OCI-LY3 (cell line): ENCODE results near the gene ITGA11.

ENCODE experiments used
- H2AFZ ChIP-seq: fragments of 200-600, 300-600 bp; shearing (Covaris generic); 2 replicates; pipeline ENCODE4 v1.6.0; 2014; ENCODE audit warnings: antibody characterized with exemption, low read depth, low read length
- H3K27ac ChIP-seq: fragments of 200-600, 300-600 bp; sonication (generic); 2 replicates; pipeline ENCODE4 v1.5.1; 2014; ENCODE audit warnings: mild to moderate bottlenecking, low read length, moderate library complexity, mixed read lengths
- H3K27me3 ChIP-seq: fragments of 200-600, 300-600 bp; sonication (generic); 2 replicates; pipeline ENCODE4 v1.6.1; 2014; ENCODE audit warnings: low read depth, low read length, mixed read lengths
- H3K36me3 ChIP-seq: fragments of 200-600, 300-600 bp; sonication (generic); replicated peaks from 2 replicates; pipeline ENCODE3; 2014; ENCODE audit warnings: low read depth, low read length, mixed read lengths
- H3K4me1 ChIP-seq: fragments of 300-600, 200-600 bp; sonication (generic); 2 replicates; pipeline ENCODE4 v1.6.1; 2014; ENCODE audit warnings: low read length, mixed read lengths
- H3K4me2 ChIP-seq: fragments of 200-600, 300-600 bp; sonication (generic); 2 replicates; pipeline ENCODE4 v1.6.1; 2014; ENCODE audit warnings: low read length, mixed read lengths
- H3K4me3 ChIP-seq: fragments of 300-600, 200-600 bp; sonication (generic); 2 replicates; pipeline ENCODE4 v1.5.1; 2014; ENCODE audit warnings: antibody characterized with exemption, mild to moderate bottlenecking, low read length, moderate library complexity
- H3K79me2 ChIP-seq: fragments of 300-600, 200-600 bp; shearing (Covaris generic); 2 replicates; pipeline ENCODE4 v1.6.1; 2014; ENCODE audit warnings: mild to moderate bottlenecking, low read length, mixed read lengths
- H3K9ac ChIP-seq: fragments of 300-600, 200-600 bp; shearing (Covaris generic); 2 replicates; pipeline ENCODE4 v1.6.0; 2014; ENCODE audit warnings: mild to moderate bottlenecking, low read length, moderate library complexity
- H3K9me3 ChIP-seq: fragments of 200-600, 300-600 bp; shearing (Covaris generic); 2 replicates; pipeline ENCODE4 v1.6.1; 2014; ENCODE audit warnings: low read length, mixed read lengths; ENCODE audit not compliant: insufficient read depth
- H4K20me1 ChIP-seq: fragments of 200-600, 300-600 bp; sonication (generic); 2 replicates; pipeline ENCODE4 v1.6.1; 2016; ENCODE audit warnings: low read length, mixed read lengths; ENCODE audit not compliant: insufficient read depth
- CTCF ChIP-seq: fragments of 200-600, 300-600 bp; sonication (generic); IDR thresholded peaks from 2 replicates; pipeline ENCODE4 v1.5.1; 2014; ENCODE audit warnings: antibody characterized with exemption, low read length, low read depth
- EZH2phosphoT487 ChIP-seq: fragments of 200-600 bp; shearing (Covaris generic); IDR thresholded peaks from 2 replicates; pipeline ENCODE4 v1.6.1; 2018; ENCODE audit warnings: antibody characterized with exemption, mixed run types, low read depth

Gene ITGA11

GRCh38 chr15:68404056-68404798 lies 27.7 kb downstream of the ITGA11 start:
- no peaks in the 10 kb centered on the region for H3K27me3 ChIP-seq
- H3K36me3 ChIP-seq, result no peaks in the 10 kb centered on the region
- no peak overlapping the region for H3K4me2 ChIP-seq
- H2AFZ ChIP-seq, result no peak overlapping the region
- no peak overlapping the region for H3K4me3 ChIP-seq
- H4K20me1 ChIP-seq, result no peaks in the 10 kb centered on the region
- no peaks in the 10 kb centered on the region for H3K79me2 ChIP-seq
- TF ChIP-seq CTCF, result no peak
- TF ChIP-seq EZH2phosphoT487, result no peak
- H3K9ac ChIP-seq, result no peak overlapping the region
- H3K9me3 ChIP-seq, result no peaks in the 10 kb centered on the region
- H3K4me1 ChIP-seq, result no peaks in the 10 kb centered on the region
- no peak overlapping the region for H3K27ac ChIP-seq

GRCh38 chr15:68403161-68403941 lies 28.6 kb downstream of the ITGA11 start:
- H3K9me3 ChIP-seq, result no peaks in the 10 kb centered on the region
- no peak overlapping the region for H3K4me2 ChIP-seq

GRCh38 chr15:68402432-68403160 lies 29.4 kb downstream of the ITGA11 start:
- Histone ChIP-seq H3K4me3 (no peak overlapping the region), H3K9me3 (no peaks in the 10 kb centered on the region)

More at GRCh38 chr15:68403161-68403941, 28.6 kb downstream of the ITGA11 start:
- Histone ChIP-seq H3K4me1 (no peaks in the 10 kb centered on the region), H3K27me3 (no peaks in the 10 kb centered on the region), H3K27ac (no peak overlapping the region), H3K36me3 (no peaks in the 10 kb centered on the region), H3K9ac (no peak overlapping the region), H3K4me3 (no peak overlapping the region), H2AFZ (no peak overlapping the region), H3K79me2 (no peaks in the 10 kb centered on the region), H4K20me1 (no peaks in the 10 kb centered on the region)
- TF ChIP-seq EZH2phosphoT487 (no peak), CTCF (no peak)

More at GRCh38 chr15:68402432-68403160, 29.4 kb downstream of the ITGA11 start:
- H4K20me1 ChIP-seq, result no peaks in the 10 kb centered on the region
- no peak overlapping the region for H2AFZ ChIP-seq
- H3K4me1 ChIP-seq, result no peaks in the 10 kb centered on the region
- no peak overlapping the region for H3K4me2 ChIP-seq
- TF ChIP-seq CTCF (no peak), EZH2phosphoT487 (no peak)
- H3K27me3 ChIP-seq, result no peaks in the 10 kb centered on the region
- no peaks in the 10 kb centered on the region for H3K79me2 ChIP-seq
- no peaks in the 10 kb centered on the region for H3K36me3 ChIP-seq
- H3K9ac ChIP-seq, result no peak overlapping the region
- H3K27ac ChIP-seq, result no peak overlapping the region
